Gastrocnemius medialis (tissue), 4 donors: ENCODE results near the gene EFNA5. TPM values are rescaled to one million over a fixed set of nuclear protein-coding genes. Genes with fewer than 3 reads are reported as not detected.

Experiments
- ATAC-seq, 2 donors: fragments of 150-250 bp; one replicate each; pipeline ENCODE4 v1.9.1; 2016
- DNase-seq, 2 donors: peaks; one replicate each; pipeline ENCODE4 v3.0.0-alpha.2; 2019
- H3K27ac ChIP-seq, 4 donors: fragments of 200-600 bp; sonication (generic); 1 replicate in 1 of 4; 2 replicates in 3 of 4; pipeline ENCODE4 v1.5.1; 2016 to 2018; ENCODE audit warnings: mild to moderate bottlenecking in 2 of 4, moderate library complexity in 1 of 4
- H3K27me3 ChIP-seq, 3 donors: fragments of 200-600 bp; sonication (generic) in 2 of 3; 1 replicate in 1 of 3; 2 replicates in 2 of 3; pipeline versions ENCODE4 v1.5.1 to v1.6.0; 2016 to 2019; ENCODE audit warnings: mild to moderate bottlenecking in 1 of 3, moderate library complexity in 1 of 3
- H3K36me3 ChIP-seq, 2 donors: fragments of 200-600 bp; sonication (generic) in 1 of 2; one replicate each; pipeline ENCODE4 v1.5.1; 2017 to 2018
- H3K4me1 ChIP-seq, 2 donors: fragments of 200-600 bp; sonication (generic) in 1 of 2; one replicate each; pipeline ENCODE4 v1.5.1; 2016 to 2017; ENCODE audit warnings: mild to moderate bottlenecking in 2 of 2
- H3K4me3 ChIP-seq, 4 donors: fragments of 200-600 bp; sonication (generic) in 3 of 4; 1 replicate in 1 of 4; 2 replicates in 3 of 4; pipeline ENCODE4 v1.5.1; 2016 to 2019; ENCODE audit warnings: mild to moderate bottlenecking in 2 of 4
- H3K9me3 ChIP-seq, 3 donors: fragments of 200-600 bp; sonication (generic) in 2 of 3; 1 replicate in 1 of 3; 2 replicates in 2 of 3; pipeline ENCODE4 v1.5.1; 2016 to 2019
- CTCF ChIP-seq, 5 experiments: fragments of 450-650 bp in 3 of 5; fragments of 200-600 bp in 2 of 5; sonication (generic) in 2 of 5; IDR thresholded peaks in 4 of 5; conservative IDR thresholded peaks in 1 of 5; 1 replicate in 4 of 5; 2 replicates in 1 of 5; pipeline ENCODE4 v1.5.1; 2016 to 2019; ENCODE audit warnings: antibody characterized with exemption in 5 of 5, mild to moderate bottlenecking in 3 of 5, moderate library complexity in 3 of 5
- POLR2A ChIP-seq, 2 donors: fragments of 450-650 bp; IDR thresholded peaks; one replicate each; pipeline ENCODE4 v1.6.1; 2017; ENCODE audit warnings: antibody characterized with exemption in 2 of 2, mild to moderate bottlenecking in 2 of 2, moderate library complexity in 2 of 2
- in situ Hi-C, 4 donors: fragments of 200-750 bp; cut with MboI; loops; one replicate each; pipeline versions ENCODE4 v1.15.0 to v1.8.0; 2017; ENCODE audit warnings: low sequenced_read_pairs in 4 of 4
- intact Hi-C: fragments of 100-400 bp; cut with DNase I; formaldehyde crosslinking; loops from one replicate; pipeline ENCODE4 v1.15.1; 2023; ENCODE audit warnings: low total_unique reads
- total RNA-seq, 4 donors: library from RNA; depleted of rRNA; stranded (reverse); fragments of >200 nt; gene quantifications; one replicate each; pipeline versions ENCODE4 v1.1.0 to v1.2.3, GENCODE V29; 2016

EFNA5 gene
- total RNA-seq, 4 donors from 2014 or later = 0.15 to 0.62 (median 0.20) TPM; not detected in 1

DNA sequence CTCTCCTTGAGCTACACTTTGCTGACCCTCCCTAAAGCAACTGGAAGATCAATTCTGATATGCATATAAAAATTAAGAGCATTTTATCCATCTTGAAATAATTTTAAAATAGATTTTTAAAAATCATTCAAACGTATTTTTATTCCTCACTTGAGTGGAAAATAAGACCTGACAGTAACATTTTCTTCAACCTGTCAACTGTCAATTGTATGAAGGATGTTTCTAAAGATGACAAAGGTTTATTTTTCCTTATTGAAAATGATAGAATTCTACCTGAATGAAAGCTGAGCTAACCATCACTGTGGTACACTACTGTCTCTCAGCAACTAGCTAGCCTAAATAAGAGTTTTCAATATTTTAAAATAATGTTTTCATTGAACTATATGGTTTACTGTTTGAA, 7.0 kb downstream of the EFNA5 start:
- no peak for ATAC-seq
- H3K4me3 ChIP-seq = no peak overlapping the region
- in situ Hi-C loops = no loop called here

GRCh38 chr5:107661650-107662044, 9.1 kb downstream of the EFNA5 start:
- intact Hi-C loops (no loop called here), in situ Hi-C loops (no loop called here)
- Histone ChIP-seq H3K9me3 (no peaks in the 10 kb centered on the region), H3K4me1 (no peaks in the 10 kb centered on the region), H3K36me3 (no peaks in the 10 kb centered on the region), H3K27ac (no peak overlapping the region), H3K4me3 (no peak overlapping the region), H3K27me3 (no peaks in the 10 kb centered on the region)
- no peak for TF ChIP-seq POLR2A (IDR thresholded peaks at IDR 0.05)
- no peak for TF ChIP-seq CTCF (IDR thresholded peaks at IDR 0.05 in 4 of 5, conservative IDR thresholded peaks at IDR 0.05 in 1 of 5)
- ATAC-seq (no peak), DNase-seq (no peak)

More for the DNA sequence above, 7.0 kb downstream of the EFNA5 start:
- no peak for DNase-seq
- intact Hi-C loops = no loop called here
- H3K36me3 ChIP-seq = no peaks in the 10 kb centered on the region
- H3K4me1 ChIP-seq = no peaks in the 10 kb centered on the region
- no peak overlapping the region for H3K27ac ChIP-seq
- peaks cover 0 to 3% (median 0%) of the 10 kb centered on the region in 3 donors for H3K27me3 ChIP-seq
- TF ChIP-seq POLR2A (IDR thresholded peaks at IDR 0.05) = no peak
- TF ChIP-seq CTCF (IDR thresholded peaks at IDR 0.05 in 4 of 5, conservative IDR thresholded peaks at IDR 0.05 in 1 of 5) = no peak
- H3K9me3 ChIP-seq = no peaks in the 10 kb centered on the region

DNA sequence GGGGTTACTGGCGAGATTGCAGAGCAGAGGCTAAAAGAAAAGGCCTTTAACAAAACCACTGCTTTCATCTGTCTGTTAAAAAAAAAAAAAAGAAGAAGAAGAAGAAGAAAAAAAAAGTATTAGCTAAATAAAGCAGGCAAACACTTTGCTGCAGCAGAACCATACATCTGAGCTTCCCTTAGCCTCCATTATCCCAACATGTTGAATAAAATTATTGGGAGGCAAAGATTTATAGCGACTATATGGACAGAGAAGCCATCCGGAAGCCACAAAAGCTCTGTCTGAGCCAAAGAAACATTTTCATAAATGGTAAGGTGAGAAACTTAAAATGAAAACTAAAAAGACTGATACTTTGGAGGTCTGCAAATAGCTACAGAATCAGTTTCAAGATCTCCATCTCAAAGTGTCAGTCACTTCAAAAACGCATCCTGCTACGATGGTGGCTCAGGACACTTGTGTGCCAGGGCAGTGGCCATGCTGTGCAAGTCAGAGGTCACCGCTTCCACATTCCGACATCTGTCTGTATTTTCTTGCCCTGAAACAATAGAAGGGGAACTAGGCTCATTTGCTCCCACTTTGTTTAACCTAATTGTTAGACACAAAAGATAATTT, 9.6 kb downstream of the EFNA5 start:
- Histone ChIP-seq H3K9me3 (no peaks in the 10 kb centered on the region), H3K4me1 (no peaks in the 10 kb centered on the region), H3K27ac (no peak overlapping the region), H3K4me3 (no peak overlapping the region), H3K36me3 (no peaks in the 10 kb centered on the region), H3K27me3 (no peaks in the 10 kb centered on the region)
- no peak for ATAC-seq
- in situ Hi-C loops (no loop called here), intact Hi-C loops (no loop called here)
- no peak for DNase-seq
- TF ChIP-seq POLR2A (IDR thresholded peaks at IDR 0.05) = no peak
- TF ChIP-seq CTCF (IDR thresholded peaks at IDR 0.05 in 4 of 5, conservative IDR thresholded peaks at IDR 0.05 in 1 of 5) = no peak

- in situ Hi-C loops (no loop called here), intact Hi-C loops (no loop called here)
- no peak overlapping the region for H3K4me3 ChIP-seq
- no peaks in the 10 kb centered on the region for H3K36me3 ChIP-seq
- no peak for DNase-seq
- ATAC-seq = no peak
- no peaks in the 10 kb centered on the region for H3K4me1 ChIP-seq
- TF ChIP-seq CTCF (IDR thresholded peaks at IDR 0.05 in 4 of 5, conservative IDR thresholded peaks at IDR 0.05 in 1 of 5) = no peak
- no peak for TF ChIP-seq POLR2A (IDR thresholded peaks at IDR 0.05)
- no peak overlapping the region for H3K27ac ChIP-seq
- H3K27me3 ChIP-seq = no peaks in the 10 kb centered on the region
- no peaks in the 10 kb centered on the region for H3K9me3 ChIP-seq
Measured at GRCh38 chr5:107658528-107658927, 12.2 kb downstream of the EFNA5 start.

DNA sequence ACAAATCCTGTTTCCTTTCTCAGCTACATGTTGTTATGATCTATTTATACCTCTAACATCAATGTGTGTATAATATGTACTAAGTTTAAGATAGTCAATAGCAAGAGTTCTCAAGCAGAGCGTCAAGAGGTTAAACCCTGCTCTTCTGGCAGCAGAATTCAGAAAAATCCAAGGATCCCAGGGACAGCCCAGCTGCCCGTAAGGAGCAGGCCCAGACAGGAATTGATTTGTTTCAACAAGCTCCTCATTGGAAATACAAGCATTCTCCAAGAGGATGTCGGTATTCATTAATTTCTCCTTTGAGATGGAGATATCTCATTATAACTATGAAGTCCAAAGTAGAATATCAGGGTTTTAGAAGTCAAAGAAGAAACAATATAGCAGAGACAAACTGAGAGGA, 14.9 kb downstream of the EFNA5 start:
- ATAC-seq (no peak), DNase-seq (no peak)
- Histone ChIP-seq H3K4me3 (no peak overlapping the region), H3K9me3 (no peaks in the 10 kb centered on the region), H3K36me3 (no peaks in the 10 kb centered on the region), H3K27me3 (no peaks in the 10 kb centered on the region), H3K4me1 (no peaks in the 10 kb centered on the region), H3K27ac (no peak overlapping the region)
- TF ChIP-seq POLR2A (IDR thresholded peaks at IDR 0.05) = no peak
- in situ Hi-C loops = no loop called here
- intact Hi-C loops = no loop called here
